AG09309 (cell line): Measurements from ENCODE around the gene RMI2.
"Not testable (repeated sequence)": the region's sequence is repeated elsewhere in the genome, so short reads cannot be mapped to it uniquely, and the experiment has no call there.

ENCODE experiments used
- DNase-seq: peaks from one replicate; pipeline ENCODE4 v3.0.0-alpha.2; 2010; ENCODE audit warnings: low read depth
- H3K4me3 ChIP-seq: 2 replicates; pipeline ENCODE4 v1.5.1; 2011; ENCODE audit warnings: mild to moderate bottlenecking, low read depth, low read length, moderate library complexity; ENCODE audit not compliant: control insufficient read depth
- TF ChIP-seq, protein P1 (sequence below): IDR thresholded peaks from 2 replicates; pipeline ENCODE4 v1.5.1; 2011; ENCODE audit warnings: mild to moderate bottlenecking, low read depth, low read length, inconsistent platforms; ENCODE audit not compliant: insufficient read depth, control insufficient read depth; ENCODE audit errors: missing control alignments

The RMI2 gene

DNA sequence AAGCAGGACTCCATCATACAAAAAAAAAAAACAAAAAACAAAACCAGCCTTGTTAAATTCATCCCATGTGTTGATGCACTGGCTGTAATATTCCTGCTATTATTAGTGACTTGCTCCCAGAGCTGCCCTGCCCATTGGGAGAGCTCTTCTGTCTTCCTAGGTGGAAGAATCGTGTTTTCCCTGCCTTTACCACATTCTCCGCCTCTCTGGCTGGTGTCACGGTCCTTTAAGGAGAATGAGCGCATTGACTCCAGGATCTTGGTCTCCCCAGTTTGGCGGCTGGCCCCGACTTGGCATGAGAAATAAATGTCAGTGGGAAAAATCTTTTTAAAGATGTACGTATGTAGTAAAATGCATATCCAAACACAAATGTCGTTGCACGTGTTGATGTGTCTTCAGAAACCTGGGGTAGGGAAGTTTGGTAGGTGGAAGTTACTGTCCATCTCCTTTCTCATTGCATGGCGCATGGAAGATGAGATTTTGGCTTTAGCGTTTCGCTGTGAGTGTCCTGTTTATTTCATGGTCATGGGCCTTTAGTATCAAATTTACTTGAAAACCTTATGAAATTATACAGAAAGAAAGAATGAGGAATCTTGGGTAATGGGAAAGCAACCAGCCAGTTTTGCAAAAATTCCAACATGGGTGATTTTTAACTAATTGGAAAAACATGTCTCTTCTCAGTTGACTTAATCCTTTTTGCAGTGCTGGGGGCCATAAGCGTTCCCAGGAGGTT, 15.5 kb downstream of the RMI2 start:
- TF ChIP-seq, protein P1, sequence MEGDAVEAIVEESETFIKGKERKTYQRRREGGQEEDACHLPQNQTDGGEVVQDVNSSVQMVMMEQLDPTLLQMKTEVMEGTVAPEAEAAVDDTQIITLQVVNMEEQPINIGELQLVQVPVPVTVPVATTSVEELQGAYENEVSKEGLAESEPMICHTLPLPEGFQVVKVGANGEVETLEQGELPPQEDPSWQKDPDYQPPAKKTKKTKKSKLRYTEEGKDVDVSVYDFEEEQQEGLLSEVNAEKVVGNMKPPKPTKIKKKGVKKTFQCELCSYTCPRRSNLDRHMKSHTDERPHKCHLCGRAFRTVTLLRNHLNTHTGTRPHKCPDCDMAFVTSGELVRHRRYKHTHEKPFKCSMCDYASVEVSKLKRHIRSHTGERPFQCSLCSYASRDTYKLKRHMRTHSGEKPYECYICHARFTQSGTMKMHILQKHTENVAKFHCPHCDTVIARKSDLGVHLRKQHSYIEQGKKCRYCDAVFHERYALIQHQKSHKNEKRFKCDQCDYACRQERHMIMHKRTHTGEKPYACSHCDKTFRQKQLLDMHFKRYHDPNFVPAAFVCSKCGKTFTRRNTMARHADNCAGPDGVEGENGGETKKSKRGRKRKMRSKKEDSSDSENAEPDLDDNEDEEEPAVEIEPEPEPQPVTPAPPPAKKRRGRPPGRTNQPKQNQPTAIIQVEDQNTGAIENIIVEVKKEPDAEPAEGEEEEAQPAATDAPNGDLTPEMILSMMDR = no peak
- H3K4me3 ChIP-seq = no peak overlapping the region
- no peak for DNase-seq

DNA sequence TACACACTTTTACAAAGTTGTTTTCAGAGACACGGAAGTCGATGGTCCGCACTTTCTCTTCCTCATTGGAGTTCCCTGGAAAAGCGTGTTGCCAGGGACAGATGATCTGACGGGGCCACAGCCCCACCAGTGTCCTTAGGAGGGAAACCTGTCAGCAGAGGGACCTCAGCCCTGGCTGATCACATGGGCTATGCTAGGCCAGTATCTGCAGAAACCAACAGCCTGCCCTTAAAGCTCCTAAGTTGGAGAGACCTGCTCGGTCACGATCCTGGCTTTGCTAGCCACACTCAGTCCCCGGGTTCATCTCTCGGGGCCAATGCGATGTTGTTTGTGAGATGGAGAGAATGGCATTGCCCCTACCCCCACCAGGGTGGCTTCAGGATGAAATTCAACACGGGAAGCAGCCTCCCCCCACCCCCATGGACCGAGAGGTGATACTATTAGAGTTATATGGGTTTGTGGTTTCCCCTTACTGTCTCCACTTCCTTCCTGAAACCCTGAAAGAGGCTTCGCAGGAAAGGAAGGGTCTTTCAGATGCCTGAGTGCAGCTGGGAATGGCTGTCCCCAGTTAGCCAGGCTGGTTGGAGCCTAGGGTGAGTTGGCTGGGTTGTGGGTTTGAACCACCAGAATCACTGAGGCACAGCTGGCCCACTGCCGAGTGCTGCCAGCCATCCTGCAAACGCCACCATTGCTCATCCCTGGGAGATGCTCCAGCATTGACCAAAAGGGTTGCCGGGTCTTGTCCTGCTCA, 16.6 kb downstream of the RMI2 start:
- TF ChIP-seq, protein P1 = no peak
- no peak for DNase-seq
- H3K4me3 ChIP-seq = no peak overlapping the region

DNA sequence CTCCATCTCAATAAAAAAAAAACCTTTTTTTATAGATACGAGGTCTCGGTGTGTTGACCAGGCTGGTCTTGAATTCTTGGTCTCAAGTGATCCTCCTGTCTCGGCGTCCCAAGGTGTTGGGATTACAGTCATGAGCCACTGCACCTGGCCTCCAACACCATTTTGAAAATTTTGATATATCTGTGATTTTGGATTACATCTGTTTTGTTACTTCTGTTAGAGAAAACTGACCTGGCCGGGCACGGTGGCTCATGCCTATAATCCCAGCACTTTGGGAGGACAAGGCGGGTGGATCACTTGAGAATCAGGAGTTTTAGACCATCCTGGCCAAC, 18.6 kb downstream of the RMI2 start:
- TF ChIP-seq, protein P1 = no peak
- no peak for DNase-seq
- no peak overlapping the region for H3K4me3 ChIP-seq

DNA sequence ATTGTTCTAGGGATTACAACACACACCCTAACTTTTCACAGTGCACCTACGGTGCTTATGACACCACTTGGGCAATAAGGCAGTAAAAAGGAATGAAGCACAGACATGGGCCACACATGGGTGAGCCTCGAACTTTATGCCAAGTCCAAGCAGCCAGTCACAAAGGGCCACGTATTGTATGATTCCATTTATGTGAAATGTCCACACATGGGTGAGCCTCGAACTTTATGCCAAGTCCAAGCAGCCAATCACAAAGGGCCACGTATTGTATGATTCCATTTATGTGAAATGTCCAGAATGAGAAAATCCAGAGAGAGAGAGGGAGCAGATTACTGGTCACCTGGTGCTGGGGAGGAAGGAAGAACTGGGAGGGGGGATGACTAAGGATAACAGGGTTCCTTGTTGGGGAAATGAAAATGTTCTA, 22.2 kb downstream of the RMI2 start:
- TF ChIP-seq, protein P1 = no peak
- H3K4me3 ChIP-seq = no peak overlapping the region
- no peak for DNase-seq

DNA sequence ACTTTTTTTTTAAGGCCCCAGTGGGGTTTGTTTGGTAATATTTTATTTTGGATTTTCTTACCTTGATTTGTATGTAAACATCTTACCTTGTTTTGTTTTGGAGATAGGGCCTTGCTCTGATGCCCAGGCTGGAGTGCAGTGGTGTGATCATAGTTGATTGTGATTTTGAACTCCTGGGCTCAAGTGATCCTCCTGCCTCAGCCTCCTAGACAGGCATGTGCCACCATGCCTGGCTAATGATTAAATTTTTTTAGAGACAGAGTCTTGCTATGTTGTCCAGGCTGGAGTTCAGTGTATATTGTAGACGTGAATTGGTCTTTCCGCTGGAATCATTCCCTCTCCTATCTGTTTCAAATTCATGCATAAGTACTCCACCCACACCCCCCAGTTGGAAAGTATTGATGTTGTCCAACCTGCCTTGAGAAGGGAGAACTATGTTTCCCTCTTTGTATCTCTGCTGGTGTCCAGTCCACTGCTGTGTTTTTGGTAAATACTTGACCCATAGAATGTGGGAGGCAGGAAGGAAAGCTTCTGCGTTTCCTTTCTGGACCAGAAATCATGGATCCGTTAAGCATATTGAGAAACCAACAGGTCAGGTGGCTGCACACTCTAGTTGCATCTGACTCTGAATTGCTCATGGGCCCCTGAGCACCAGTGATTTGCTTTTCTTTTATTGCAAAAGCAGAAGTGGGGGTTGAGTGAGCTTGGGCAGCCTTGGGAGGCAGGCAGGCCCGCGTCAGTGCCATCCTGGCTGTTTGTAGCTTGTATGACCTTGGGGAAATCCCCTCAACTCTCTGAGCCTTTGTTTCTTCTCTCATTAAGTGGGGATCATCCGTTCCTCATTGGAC, 25.0 kb downstream of the RMI2 start:
- DNase-seq = no peak
- TF ChIP-seq, protein P1 = no peak
- H3K4me3 ChIP-seq = no peak overlapping the region

DNA sequence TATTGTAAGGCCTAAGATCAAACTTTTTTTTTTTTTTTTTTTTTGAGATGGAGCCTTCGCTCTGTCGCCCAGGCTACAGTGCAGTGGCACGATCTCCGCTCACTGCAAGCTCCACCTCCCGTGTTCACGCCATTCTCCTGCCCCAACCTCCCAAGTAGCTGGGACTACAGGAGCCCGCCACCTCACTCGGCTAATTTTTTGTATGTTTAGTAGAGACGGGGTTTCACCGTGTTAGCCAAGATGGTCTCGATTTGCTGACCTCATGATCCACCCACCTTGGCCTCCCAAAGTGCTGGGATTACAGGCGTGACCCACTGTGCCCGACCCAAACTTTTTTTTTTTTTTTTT, 25.6 kb downstream of the RMI2 start:
- not testable (repeated sequence) for DNase-seq, H3K4me3 ChIP-seq
